HG02610 (cell line): ENCODE results near the gene FEM1B.
A peak's percentile ranks its signal among the peaks of the same experiment; 100 is the strongest.

ENCODE experiments used
- ATAC-seq: cut with Tn5 transposase; IDR thresholded peaks from one replicate; pipeline ENCODE4 v1.9.1; 2021; ENCODE audit warnings: mild to moderate bottlenecking, moderate library complexity; ENCODE audit not compliant: unreplicated experiment

Gene FEM1B

DNA sequence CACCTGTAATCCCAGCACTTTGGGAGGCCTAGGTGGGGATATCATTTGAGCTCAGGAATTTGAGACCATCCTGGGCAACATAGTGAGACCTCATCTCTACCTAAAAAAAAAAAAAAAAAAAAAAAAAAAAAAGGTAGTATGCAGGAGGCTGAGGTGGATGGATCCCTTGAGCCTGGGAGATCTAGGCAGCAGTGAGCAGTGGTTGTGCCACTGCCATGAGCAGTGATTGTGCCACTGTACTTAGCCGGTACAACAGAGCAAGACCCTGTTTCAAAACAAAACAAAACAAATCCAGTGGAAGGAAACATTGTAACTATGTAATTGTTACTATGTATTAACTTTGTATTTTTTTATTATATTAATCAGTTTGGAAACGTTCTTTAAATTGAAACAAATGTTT lies 5.9 kb downstream of the FEM1B start:
- no peak for ATAC-seq

DNA sequence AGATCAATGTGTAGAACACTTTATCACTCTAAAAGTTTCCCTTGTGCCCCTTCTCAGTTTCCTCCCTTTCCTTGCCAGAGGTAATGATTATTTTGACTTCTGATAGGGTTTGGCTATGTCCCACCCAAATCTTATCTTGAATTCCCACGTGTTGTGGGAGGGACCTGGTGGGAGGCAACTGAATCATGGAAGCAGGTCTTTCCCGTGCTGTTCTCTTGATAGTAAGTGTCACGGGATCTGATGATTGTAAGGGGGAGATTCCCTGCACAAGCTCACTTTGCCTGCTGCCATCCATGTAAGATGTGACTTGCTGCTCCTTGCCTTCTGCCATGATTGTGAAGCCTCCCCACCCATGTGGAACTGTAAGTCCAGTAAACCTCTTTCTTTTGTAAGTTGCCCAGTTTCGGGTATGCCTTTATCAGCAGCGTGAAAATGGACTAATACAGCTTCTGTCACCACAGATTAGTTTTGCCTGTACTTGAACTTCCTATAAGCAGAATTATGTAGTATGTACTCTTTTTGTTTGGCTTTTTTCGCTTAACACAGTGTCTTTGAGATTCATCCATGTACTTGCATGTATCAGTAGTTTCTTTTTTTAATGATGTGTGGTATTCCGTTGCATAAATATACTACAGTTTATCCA lies 7.2 kb downstream of the FEM1B start:
- ATAC-seq = no peak

DNA sequence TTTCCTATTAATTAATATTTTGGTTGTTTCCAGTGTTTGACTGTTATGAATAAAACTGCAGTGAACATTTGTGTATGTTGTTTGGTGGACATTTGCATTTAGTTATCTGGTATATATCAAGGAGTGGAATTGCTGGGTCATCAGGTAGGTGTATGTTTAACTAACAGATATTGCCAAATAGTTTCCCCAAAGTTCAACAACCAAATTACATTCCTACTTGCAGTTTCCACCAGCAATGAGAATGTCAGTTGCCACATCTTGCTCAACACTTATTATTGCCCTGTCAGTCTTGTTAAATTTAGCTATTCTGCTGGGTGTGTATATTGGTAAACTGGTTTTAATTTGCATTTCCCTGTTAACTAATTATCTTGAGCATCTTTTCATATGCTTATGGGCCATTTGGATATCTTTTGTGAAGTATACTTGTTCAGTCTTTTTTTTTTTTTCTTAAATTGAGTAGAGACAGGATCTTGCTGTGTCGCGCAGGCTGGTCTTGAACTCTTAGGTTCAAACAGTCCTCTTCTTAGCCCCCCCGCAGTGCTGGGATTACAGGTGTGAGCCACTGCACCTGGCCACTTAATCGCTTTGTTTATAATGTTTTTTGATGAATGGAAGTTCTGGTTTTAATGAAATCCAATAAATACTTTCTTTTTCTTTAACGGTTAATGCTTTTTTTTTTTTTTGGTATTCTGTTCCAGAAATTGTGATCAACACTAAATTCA lies 7.9 kb downstream of the FEM1B start:
- ATAC-seq = no peak

DNA sequence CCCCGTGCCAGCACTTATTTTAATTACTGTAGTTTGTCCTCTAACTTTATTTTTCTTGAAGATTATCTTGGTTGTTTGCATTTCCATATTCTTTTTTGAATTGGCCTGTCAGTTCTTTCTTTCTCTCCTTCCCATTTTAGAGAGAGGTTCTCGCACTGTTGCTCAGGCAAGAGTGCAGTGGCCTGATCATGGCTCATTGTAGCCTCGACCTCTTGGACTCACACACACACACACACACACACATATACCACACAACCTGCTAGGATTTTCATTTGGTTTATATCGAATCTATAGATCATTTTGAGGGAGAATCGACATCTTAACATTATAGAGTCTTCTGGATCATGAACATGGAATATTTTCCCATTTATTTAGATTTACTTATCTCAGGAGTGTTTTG lies 8.7 kb downstream of the FEM1B start:
- no peak for ATAC-seq

DNA sequence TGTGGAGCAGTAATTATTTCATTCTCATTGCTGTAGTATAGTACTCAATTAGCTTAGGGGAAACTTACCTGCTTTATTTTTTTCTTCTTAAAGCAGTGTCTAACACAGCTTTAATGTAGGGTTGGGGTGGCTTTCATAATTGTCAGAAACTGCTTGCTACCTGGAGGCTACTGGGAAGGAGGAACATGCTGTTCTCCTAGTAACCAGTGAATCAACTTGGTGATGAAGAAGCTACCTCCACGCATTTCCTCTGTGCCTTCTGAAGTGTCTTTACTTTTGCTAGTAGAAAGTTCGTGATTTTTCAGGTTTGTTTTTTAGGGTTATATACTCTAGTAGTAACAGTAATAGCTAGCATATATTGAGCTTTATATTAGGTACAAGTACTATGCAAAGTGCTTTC lies 11.5 kb downstream of the FEM1B start:
- ATAC-seq = no peak

DNA sequence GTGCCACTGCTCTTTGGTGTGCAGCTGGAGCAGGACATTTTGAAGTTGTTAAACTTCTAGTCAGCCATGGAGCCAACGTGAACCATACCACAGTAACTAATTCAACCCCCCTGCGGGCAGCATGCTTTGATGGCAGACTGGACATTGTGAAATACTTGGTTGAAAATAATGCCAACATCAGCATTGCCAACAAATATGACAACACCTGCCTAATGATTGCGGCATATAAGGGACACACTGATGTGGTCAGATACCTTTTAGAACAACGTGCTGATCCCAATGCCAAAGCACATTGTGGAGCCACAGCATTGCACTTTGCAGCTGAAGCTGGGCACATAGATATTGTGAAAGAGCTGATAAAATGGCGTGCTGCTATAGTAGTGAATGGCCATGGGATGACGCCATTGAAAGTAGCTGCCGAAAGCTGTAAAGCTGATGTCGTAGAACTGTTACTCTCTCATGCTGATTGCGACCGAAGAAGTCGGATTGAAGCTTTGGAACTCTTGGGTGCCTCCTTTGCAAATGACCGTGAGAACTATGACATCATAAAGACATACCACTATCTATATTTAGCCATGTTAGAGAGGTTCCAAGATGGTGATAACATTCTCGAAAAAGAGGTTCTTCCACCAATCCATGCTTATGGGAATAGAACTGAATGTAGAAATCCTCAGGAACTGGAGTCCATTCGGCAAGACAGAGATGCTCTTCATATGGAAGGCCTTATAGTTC lies 12.2 kb downstream of the FEM1B start:
- no peak for ATAC-seq

DNA sequence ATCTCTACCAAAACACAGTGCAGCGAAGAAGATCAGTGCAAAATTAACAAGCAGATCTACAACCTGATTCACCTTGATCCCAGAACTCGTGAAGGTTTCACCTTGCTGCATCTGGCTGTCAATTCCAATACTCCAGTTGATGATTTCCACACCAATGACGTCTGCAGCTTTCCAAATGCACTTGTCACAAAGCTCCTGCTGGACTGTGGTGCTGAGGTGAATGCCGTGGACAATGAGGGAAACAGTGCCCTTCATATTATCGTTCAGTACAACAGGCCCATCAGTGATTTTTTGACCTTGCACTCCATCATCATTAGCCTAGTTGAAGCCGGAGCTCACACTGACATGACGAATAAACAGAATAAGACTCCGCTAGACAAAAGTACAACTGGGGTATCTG lies 13.2 kb downstream of the FEM1B start:
- ATAC-seq = no peak

DNA sequence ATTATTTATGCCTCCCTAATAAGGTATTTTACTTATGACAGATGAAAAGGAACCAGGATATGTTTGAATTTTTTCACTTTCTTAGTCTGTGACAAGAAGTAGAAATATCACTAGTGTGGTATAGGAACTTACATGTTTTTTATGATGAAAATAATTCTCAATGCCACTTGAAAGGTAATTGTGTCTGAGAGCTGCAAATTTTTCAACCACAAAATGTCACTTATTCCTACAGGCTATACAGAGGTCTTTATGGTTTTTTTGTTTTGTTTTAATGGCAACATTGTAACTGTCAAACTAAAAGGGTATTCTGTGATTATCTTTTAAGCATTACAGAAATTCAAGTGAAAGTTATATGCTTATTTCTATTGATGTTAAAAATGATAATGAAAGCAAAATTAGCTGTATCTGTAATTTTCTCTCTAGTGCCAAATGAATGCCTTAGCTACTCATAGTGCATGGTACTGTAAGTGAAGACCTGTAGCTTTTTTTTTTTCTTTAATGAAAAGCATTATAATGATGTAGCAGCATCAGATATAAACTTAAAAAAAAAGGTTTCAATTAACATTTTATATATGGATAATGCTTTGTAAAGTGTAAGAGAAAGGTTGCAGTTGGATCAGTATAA lies 14.7 kb downstream of the FEM1B start:
- ATAC-seq = no peak

DNA sequence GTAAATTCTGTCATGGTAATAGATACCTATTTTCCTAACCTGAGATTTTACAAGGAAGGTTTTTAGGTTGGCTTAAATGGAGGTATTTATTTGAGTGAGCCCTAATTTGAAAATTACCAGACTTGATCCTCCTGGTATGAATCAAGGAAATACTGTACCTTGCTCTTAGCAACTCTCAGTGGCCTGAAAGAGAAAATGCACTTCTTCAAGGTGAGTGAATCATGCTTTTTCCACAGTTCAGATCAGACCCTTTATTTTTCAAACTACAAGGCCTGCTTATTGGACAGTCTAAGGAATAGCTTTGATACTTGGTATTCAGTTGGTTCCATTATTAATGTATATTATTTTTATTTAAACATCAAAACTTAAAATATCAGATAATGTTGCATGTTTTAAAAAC lies 15.4 kb downstream of the FEM1B start:
- no peak for ATAC-seq

DNA sequence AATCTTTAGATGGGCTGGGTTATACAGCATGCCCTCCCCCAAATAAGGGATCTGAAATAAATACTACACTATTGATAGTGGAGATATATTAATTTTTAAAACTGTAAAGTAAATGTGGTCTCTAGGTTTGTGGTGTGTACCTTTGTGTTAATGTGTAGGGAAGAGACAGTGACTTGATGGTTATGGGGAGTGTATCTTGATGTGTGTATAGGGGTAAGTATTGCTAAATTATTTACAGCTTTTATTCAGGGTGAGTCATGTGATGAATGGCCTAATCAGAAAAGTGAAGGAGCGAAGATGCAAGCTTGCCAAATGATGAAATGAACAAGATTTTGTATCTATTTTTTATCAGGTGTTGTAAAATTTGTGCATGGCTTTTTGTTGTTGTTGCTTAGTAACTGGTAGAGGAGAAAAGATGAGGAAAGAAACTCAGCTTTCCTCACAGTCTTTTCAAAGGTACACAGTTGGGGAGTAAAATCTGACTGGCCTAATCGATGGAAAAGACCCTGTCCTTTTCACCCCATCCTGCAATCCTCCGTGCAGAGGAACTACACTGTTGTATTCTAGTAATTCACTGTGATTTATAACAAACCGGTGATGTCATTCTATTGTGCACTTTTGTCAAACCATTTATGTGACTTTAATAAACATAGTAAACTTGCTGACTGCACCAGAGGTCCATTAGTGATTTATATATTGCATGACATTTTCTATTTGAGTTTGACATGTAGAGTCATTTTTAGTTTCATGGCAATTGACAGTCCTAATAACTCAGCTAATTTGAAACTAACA lies 17.7 kb downstream of the FEM1B start:
- no peak for ATAC-seq

DNA sequence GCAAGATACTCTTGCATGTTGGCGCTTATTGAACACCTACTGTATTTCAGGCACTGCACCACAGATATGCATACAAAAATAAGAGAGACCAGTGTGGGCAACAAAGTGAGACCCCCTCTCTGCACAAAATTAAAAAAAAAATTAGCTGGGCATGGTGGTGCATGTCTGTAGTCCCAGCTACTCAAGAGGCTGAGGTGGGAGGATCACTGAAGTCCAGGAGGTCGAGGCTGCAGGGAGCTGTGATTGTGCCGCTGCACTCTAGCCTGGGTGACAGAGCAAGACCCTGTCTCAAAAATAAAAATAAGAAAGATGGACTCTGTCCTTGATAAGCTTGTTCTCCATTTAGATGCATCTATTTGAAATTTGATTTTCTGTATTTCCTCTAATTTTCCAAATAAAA lies 20.8 kb downstream of the FEM1B start:
- ATAC-seq = no peak

DNA sequence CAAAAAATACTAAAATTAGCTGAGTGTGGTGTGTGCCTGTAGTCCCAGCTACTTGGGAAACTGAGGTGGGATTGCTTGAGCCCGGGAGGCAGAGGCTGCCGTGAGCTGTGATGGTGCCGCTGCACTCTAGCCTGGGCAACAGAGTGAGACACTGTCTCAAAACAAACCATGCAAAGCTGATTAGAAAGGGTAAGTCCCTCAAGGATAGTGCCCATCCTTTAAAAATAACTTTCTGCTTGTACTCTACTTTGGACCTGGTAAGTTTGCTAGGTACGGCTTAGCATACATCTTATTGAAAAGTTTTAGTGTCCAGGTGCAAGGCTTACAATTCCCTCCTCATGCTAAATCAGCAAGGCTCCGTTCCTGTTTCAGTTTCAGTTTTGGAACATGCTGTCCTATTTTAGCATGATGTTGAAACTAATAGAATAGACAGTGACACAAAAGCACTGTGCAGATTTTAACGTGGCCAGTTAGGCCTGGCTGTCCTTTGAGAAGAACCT lies 21.4 kb downstream of the FEM1B start:
- peak; percentile 80 for ATAC-seq

DNA sequence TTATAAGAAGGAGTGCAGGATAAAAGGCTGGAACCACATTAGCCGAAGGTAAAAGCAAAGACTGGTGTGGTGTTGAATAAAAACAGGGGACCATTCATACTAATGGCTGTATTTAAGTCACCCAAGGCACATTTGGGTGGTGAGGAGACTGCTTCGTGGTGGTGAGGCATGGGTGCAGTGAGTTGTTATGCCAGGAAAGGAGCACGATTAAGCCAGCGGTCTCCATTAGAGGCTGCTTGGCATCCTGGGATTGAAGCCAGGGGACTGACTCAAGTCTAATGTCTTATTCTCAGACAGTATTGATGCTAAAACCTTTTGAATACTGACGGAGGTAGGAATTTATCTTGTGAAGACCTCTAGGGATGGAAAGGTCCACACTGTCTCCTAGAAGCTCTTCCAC lies 21.9 kb downstream of the FEM1B start:
- no peak for ATAC-seq

DNA sequence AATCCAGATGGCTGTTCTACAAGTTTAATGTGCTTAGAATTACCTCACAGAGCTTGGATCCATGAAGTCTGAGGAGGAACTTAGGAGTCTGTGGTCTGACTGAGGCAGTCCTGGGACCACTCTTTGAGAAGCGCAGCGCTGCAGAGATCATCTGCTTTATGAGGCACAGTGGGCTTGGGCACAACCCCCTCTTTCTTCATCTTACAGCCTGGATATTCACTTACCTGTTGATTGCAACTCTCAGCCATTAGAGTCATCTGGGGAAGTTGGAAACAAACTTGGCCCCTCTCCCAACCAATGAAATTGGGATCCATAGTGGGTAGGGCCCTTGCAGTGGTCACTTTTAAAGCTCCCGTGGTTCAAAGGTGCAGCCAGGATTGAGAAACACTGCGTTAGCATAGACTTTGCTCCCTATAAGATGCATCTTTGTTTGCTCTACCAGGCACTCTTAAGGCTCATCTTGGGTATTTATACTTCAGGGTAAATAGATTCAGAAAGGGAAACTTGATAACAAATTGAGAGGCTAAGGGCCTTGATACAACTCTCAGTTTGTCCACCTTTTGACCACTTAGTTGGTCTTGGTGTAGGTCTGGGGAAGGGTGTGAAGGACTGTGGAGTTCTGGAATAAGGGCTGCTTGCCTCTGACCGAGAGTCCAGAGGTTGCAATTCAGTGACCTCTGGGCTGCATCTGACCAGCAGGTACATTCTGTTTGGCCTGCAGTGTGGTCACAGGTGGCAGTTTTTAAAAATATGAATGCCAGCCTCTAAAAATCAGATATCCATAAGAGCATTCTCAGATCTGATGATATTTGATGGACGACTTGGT lies 22.8 kb downstream of the FEM1B start:
- ATAC-seq = no peak

DNA sequence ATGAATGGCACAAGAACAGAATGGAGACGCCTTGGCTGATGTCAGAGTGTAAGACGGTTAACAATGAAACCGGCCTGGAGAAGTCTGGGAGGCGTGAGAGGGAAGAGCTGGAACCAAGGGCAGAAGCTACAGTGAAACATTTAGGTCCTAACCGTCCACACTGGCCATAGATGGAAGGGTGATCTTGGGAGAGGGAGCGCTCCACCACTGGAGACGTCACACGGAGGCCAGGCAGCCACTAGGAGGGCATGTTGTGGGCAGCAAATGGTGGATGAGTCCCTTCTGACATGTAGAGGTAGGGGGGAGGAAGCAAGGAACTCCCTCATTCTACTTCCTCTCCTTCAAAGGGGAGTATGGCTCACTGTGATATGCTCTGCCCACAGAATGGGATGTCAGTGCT lies 23.8 kb downstream of the FEM1B start:
- ATAC-seq = no peak

DNA sequence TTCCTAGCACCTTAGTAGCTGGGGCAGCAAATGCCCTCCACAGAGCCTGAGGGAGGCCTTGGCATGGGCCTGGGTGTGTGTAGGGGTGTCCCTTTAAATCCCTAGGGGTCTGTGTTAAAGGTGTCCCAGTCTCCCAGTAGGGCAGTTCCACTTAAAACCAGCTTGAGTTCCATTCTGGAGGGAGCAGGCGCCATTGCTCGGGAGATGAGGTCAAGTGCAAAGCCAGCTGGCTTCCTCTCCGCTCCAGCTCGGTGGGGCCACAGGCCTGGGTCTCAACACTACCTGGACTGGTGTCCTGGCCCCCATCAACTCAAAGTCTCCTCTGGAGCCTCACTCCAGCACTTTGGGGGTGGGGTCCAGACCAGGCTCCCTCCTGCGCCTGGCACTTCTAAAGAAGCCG lies 25.2 kb downstream of the FEM1B start:
- ATAC-seq = no peak

DNA sequence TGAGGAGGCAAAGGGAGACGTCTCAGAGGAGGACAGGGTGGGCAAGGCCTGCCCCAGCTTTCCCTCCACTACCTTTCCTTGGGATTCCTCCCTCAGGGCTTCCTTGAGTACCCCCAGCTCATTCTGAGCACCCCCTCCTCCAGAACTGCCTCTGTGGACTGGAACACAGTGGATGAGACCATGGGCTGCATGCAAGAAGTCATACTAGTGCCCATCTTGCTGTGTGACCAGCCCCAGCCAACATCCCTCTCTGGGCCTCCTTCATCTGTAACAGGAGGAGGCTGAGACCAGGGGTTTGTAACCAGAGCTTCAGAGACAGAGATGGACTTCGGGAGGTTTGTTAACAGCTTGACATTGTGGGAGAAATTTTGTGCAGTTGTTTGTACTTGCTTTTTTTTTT lies 25.6 kb downstream of the FEM1B start:
- ATAC-seq = no peak

DNA sequence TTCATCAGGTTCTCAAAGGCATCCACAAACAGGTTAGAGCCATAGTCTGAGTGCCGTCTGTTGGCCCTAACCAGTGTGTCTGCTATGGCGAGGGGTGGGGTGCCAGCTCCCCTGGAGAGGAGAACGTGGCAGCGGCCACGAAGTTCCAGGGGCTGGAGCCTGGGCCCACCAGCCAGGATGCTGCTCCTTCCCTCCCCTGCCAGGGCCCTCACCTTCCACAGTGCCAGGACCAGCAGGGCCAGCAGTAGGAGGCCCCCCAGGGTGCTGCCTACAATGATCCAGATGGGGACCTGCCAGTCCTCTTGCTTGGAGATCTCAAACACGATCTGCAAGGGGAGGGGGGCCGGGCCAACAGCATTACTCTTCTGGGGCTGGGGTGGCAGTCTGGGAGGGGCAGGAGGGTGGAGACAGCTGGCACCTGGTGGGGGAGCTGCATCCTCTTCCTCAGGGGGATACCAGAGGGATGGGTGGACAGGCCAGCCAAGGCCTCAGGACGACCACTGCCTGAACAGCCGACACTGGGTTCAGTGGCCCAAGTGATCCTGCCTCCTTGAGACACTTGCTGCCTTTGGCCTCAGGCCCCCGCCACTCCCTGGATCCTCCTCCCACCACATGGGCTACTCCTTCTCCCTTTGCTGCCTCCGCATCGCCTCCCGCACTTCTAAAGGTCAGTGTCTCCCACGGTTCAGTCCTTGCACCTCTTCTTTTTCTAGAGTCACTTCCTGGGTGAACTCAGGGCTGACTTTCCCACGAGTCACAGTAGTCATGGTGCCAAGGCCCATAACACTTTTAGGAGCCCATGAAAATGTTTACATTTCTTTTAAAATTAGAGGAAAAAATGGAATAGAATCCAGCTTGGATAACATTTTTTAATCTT lies 26.3 kb downstream of the FEM1B start:
- ATAC-seq = no peak
